C4-2B (cell line): ENCODE data around the gene FOXD2.

Experiments used
- H3K27ac ChIP-seq: fragments of 450-650 bp; 2 replicates; pipeline ENCODE4 v1.5.1; 2017
- CTCF ChIP-seq: fragments of 450-650 bp; conservative IDR thresholded peaks from 2 replicates; pipeline ENCODE4 v1.5.1; 2017; ENCODE audit warnings: mild to moderate bottlenecking
- ZFX ChIP-seq: fragments of 450-650 bp; IDR thresholded peaks from 2 replicates; pipeline ENCODE4 v1.6.1; 2017

The FOXD2 gene

GRCh38 chr1:47436979-47437446 lies 831 bp upstream of the FOXD2 start:
- peak overlapping the region; percentile 73 for H3K27ac ChIP-seq
- TF ChIP-seq CTCF (no peak), ZFX (peak; percentile 90)

GRCh38 chr1:47438165-47439016 lies 547 bp downstream of the FOXD2 start:
- no peak for TF ChIP-seq ZFX
- TF ChIP-seq CTCF, result peak; percentile 4; the same call in 1 of the 2 replicates
- peak overlapping the region; percentile 73 for H3K27ac ChIP-seq

GRCh38 chr1:47439017-47439818 lies 1.4 kb downstream of the FOXD2 start:
- TF ChIP-seq ZFX (no peak), CTCF (no peak)
- no peak overlapping the region for H3K27ac ChIP-seq

GRCh38 chr1:47439819-47440598 lies 2.2 kb downstream of the FOXD2 start:
- TF ChIP-seq CTCF, result no peak
- TF ChIP-seq ZFX, result no peak
- no peak overlapping the region for H3K27ac ChIP-seq

GRCh38 chr1:47440599-47441081 lies 2.8 kb downstream of the FOXD2 start:
- no peak overlapping the region for H3K27ac ChIP-seq
- no peak for TF ChIP-seq ZFX
- TF ChIP-seq CTCF, result no peak

GRCh38 chr1:47441450-47442106 lies 3.7 kb downstream of the FOXD2 start:
- TF ChIP-seq CTCF (no peak), ZFX (no peak)
- no peak overlapping the region for H3K27ac ChIP-seq
